ENCODE results near the gene BNIP5.

The BNIP5 gene

GRCh38 chr6:36320475-36320874 is 16.2 kb downstream of the BNIP5 start:
- no peak for DNase-seq

DNA sequence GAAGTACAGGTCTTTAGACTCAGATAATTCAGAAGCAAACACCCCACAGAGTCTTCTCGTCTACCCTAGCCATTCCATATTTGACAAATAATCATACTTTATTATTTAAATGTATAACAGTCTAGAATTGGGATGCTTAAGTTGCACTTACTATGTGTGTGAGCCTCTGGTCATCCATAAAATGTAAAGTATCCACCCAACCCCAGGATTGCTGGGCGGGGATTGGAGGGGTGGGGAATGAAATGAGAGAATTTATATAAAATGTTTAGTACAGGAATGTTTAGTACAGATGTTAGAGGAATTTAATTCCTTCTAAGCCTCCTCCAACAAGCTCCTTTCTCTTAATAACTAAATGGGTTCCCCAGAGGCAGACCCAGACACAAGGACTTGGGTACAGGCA is 16.9 kb downstream of the BNIP5 start:
- DNase-seq, result no peak

GRCh38 chr6:36319436-36319762 is 17.3 kb downstream of the BNIP5 start:
- no peak for DNase-seq

GRCh38 chr6:36318690-36319435 is 17.8 kb downstream of the BNIP5 start:
- DNase-seq, result no peak

DNA sequence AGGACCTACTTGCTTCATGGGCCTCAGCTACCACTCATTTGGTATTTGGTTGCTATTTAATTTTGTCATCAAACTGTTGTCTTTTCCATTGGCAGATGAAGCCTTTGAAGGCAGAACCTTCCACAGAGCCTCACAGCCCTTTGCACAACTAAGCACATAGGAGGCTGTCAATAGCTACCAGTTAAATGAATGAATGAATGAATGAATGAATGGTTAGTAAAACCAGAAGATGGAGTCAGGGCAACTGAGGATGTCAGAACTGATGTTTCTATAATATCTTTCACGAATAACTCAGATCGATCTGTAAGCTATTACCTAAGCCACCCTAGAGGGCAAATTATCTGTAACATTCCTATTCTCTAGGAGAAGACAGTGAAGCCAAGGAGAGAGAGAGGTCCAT is 19.1 kb downstream of the BNIP5 start:
- DNase-seq, result no peak

- no peak for DNase-seq
These were observed 20.8 kb downstream of the BNIP5 start for GRCh38 chr6:36315921-36316320.

- DNase-seq, result no peak
These were observed 22.3 kb downstream of the BNIP5 start for GRCh38 chr6:36314221-36315014.

- DNase-seq, result no peak
These were observed 23.1 kb downstream of the BNIP5 start for GRCh38 chr6:36313649-36313936.

- DNase-seq, result no peak
These were observed 23.6 kb downstream of the BNIP5 start for GRCh38 chr6:36312854-36313648.

- DNase-seq, result no peak
These were observed 26.8 kb downstream of the BNIP5 start for GRCh38 chr6:36309900-36310299.

GRCh38 chr6:36309203-36309602 is 27.5 kb downstream of the BNIP5 start:
- DNase-seq, result no peak

DNA sequence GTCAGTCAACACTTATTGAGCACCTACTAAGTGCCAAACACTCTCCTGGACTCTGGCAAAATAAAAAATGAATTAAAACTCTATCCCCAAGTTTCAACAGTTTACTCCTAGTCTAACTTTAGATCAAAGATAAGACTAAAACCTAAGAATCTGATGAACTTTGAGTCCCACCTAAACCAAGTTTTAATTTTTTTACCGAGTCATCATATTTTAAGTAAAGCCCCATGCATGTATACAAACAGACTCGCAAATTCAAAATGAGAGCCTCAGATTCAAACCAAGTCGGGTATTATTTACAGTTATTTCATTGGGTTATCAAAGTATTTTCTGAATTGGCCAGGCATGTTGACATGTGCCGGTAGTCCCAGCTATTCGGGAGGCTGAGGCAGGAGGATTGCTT is 28.2 kb downstream of the BNIP5 start:
- no peak for DNase-seq

GRCh38 chr6:36306375-36306774 is 30.3 kb downstream of the BNIP5 start:
- no peak for DNase-seq

- DNase-seq, result no peak
These were observed 30.8 kb downstream of the BNIP5 start for GRCh38 chr6:36305885-36306284.

DNA sequence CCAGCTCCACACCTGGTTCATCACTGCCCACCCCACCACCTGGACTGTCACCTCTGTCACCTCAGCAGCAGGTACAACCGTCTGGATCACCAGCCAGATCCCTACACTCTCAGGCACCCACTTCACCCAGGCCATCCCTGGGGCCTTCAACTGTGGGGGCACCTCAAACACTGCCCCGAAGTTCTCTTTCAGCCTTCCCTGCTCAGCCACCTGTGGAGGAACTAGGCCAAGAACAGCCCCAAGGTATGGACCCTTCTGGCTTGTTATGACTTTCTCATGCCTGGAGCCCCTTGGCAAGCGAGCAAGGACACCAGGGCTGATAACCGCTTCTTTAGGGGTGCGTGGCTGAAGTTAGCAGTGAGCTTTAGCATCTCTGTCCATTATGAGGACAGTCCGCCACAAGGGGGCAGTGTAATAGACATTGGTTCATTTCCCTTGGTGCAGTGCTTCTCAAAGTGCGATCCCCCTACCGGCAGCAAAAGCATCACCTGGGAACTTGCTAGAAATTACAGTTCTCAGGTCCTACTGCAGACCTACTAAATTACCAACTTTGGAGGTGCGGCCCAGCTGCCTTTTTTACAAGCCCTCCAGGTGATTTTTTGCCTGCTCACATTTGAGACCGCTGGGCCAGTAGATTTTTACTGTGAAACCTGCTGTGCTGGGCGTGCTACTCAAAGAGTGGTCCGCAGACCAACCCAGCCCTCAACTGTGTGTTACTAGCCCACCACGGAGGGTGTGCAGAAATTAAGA is 34.3 kb downstream of the BNIP5 start:
- DNase-seq, result no peak

GRCh38 chr6:36301781-36302180 is 34.9 kb downstream of the BNIP5 start:
- no peak for DNase-seq

DNA sequence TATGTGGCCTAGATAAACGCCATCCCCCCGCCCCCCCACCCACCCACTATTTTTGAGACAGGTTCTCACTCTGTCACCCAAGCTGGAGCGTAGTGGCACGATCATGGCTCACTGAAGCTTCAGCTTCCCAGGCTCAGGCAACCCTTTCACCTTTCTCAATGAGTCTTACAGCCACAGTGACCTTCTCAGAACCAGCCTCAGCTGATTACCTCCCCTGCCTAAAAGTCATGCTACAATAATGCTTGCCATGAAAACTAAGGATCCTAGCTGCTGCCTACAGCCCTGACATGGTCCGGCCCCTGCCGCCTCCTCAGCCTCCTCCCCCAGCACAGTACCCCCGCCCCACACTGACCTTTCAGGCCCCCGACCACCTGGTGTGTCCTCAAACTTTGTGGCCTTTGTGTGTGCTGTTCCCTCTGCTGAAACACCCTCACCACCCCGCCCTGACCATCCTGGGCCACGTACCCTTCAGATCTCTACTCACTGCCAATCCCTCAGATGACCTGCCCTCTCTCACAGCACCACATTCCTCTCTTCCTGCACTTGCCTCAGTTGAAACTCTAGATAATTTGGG is 35.5 kb downstream of the BNIP5 start:
- DNase-seq, result no peak

DNA sequence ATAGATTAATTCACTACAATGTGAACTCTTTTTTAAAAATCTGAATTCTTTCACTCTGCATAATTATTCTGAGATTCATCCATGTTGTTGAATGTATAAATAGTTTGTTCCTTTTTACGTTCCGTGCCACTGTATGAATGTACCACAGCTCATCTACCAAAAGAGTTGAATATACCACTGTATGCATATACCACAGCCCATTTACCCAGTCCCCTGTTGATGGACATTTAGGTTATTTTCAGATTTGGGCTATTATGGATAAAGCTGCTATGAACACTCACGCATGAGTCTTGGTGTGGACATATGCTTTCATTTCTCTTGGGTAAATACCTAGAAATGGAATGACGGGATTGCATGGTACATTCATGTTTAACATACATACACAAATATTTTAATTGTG is 38.7 kb downstream of the BNIP5 start:
- DNase-seq, result no peak

DNA sequence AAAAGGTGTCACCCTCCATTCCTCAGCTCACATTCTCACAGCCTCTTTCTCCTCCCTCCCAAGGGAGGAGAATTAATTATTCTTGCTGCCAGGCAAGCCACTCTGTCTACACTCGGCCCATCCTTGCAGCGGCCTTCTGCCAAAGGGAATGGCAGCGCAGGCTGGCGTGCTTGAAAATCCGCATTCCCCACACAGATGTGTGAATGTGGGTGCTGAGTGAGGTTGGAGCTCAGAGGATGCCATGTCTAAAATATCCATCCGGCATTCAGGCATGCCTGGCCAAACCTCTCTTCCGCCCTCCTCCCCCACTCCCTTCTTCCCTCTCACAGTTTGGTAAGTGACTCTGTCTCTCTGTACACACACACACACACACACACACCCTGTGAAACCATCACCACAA is 39.2 kb downstream of the BNIP5 start:
- DNase-seq, result no peak

DNA sequence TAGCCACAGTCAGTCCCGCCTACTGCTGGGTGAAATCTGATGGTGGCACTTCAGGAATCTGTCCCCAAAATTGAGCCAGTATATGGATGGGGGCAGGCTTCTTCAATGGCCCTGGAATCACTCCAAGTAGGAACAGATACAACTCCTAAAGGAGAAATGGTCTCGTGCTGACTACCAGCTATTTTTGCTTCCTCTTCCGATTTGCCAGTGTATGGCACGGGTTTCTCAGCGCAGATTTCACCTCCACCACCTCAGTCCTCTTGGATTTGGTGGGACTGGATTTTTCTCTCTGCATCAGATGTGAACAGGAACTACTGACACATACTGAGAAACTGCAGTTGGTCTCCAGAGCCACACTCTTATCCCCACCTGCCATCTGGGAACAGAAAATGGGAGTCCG is 39.6 kb downstream of the BNIP5 start:
- no peak for DNase-seq

- DNase-seq, result no peak
These were observed 40.4 kb downstream of the BNIP5 start for GRCh38 chr6:36296240-36296639.

DNA sequence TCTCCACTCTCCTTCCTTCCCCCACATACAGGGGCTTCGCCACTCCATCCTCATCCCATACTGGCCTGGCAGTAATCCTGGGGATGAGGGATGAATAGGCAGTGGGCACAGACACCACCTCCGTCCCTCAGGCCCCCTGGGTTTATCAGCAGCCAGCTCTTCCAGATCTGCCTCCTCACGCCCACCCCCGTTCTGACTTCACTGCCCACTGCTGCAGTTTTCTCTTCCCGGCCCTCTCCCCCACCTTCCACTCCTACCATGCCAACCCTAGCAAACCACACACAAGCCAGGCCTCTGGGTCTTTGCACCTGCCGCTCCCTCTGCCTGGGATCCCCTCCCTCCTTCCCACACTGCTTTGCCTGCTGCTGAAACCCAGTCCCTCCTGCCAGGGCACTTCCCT is 44.5 kb downstream of the BNIP5 start:
- no peak for DNase-seq
